HG03571 (cell line): ENCODE measurements around the gene PCSK1.

Source experiments
- ATAC-seq: cut with Tn5 transposase; IDR thresholded peaks from one replicate; pipeline ENCODE4 v1.9.1; 2021; ENCODE audit not compliant: unreplicated experiment

PCSK1 gene

DNA sequence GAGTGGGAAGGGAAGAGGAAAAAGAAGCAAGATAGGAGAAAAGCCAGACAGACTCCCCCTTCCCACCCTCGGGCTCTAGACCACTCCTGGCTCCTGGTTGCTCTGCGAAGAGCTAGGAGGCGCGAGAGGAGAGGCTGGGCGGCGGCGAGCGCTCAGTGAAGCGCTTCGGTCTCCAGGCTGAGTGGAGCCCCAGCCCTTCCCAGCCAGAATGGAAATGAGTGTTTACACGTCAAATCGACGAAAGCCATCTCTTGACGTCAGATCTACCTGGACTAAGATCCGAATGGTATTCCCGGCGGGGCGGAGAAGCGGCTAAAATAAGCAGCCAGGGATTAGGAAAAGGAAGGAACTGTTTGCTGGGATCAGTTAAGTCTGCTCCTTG lies at the start of gene PCSK1:
PCSK1 (minus strand) TSS at position 183 of the 382 bp plus-strand sequence. CDS start 206 bp downstream, outside the sequence.
- no peak for ATAC-seq

- ATAC-seq: no peak
These were observed 48.8 kb upstream of the PCSK1 start for GRCh38 chr5:96481867-96482266.

- ATAC-seq: no peak
These were observed 48.1 kb upstream of the PCSK1 start for GRCh38 chr5:96481009-96481786.

GRCh38 chr5:96478983-96479382 lies 45.9 kb upstream of the PCSK1 start:
- ATAC-seq: no peak

DNA sequence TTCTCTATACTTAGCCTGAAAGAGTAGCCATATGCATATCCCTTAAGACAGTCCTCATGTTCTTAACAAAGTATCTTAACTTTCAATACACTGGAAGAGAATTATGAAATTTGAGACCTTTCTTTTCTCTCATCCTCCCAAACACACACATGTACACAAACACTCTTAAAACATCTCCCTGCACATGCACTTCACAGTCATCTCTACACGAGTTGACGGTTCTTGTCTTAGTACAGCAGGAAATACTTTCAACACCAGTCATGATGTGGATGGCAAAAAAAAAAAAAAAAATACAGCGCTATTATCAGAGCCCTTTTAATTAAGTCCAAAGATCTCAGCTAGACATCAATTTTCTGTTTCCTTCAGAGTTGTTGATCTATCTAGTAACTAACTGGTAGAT lies 43.6 kb upstream of the PCSK1 start:
- no peak for ATAC-seq

GRCh38 chr5:96474073-96474472 lies 41.0 kb upstream of the PCSK1 start:
- ATAC-seq: no peak

DNA sequence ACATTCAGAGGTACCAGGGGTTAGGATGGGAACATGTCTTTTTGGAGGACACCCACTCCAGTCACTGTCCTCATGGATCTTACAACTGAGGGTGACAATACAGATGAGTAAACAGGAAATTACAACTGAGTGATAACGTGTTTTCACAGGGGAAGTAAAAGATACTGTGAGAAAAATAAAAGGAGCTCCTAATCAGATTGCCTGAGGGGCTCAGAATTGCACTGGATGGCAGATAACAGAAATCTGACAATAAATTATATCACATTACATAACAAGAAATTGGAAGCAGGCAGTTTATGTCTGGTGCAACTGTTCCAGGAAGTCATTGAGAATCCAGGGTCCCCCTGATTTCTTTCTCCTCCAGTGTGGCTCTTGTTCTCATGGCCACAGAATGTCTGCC lies 40.1 kb upstream of the PCSK1 start:
- no peak for ATAC-seq

DNA sequence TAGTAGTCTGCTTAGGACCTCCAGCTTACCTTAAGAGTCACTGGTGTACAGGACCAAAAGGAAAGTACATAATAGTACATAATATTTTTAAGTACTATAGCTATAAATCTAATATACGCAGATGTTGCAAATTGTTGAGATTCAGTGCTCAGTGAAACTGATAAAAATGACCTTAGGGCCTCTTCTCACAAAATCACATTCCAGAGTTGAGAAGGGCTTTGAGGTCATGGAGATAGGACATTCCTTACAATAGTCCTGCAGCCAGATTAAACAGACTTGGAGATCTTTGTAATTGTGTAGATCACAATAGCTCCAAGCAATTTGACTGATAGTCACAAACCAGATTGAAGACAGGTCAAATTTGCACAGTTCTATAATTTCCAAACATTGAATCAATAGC lies 37.7 kb upstream of the PCSK1 start:
- ATAC-seq: no peak

DNA sequence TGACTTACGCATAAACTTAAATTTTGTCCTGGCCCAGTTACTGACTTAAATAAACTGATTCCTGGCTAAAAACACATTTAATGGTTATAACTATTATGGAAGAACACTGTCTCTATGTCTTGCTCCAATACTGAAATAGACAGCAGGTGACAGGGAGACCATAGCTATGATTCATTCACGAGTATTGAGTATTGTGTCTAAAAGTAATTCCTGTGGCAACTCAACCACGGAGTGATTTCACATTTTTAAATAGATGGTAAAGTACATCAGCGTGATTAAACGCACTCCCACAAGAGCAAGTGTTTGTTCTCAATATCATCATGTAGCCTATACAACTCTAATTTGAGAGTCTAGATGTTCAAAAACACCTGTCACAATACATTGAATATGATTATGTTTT lies 35.9 kb upstream of the PCSK1 start:
- no peak for ATAC-seq

GRCh38 chr5:96463091-96463490 lies 30.0 kb upstream of the PCSK1 start:
- ATAC-seq: no peak

GRCh38 chr5:96459313-96460121 lies 26.5 kb upstream of the PCSK1 start:
- no peak for ATAC-seq

GRCh38 chr5:96458176-96458575 lies 25.1 kb upstream of the PCSK1 start:
- no peak for ATAC-seq

GRCh38 chr5:96455789-96456188 lies 22.7 kb upstream of the PCSK1 start:
- no peak for ATAC-seq

DNA sequence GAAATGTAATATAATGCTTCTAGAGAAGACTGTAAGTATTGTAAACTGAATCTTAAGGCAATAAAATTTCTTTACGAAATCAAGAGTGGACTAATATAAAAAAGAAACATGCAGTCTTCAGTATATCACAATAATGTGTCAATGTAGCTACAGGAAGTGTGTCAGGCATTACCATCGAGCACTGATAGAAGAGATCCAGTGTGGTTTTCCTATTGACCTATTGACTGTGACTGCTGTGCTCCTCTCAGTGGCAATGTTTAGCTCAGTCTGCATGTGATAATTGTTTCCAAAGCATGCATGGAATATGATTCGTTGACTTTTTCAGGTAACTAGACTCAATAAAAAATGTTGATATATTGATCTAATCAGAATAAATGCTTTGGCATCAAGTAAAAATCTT lies 20.3 kb upstream of the PCSK1 start:
- no peak for ATAC-seq

DNA sequence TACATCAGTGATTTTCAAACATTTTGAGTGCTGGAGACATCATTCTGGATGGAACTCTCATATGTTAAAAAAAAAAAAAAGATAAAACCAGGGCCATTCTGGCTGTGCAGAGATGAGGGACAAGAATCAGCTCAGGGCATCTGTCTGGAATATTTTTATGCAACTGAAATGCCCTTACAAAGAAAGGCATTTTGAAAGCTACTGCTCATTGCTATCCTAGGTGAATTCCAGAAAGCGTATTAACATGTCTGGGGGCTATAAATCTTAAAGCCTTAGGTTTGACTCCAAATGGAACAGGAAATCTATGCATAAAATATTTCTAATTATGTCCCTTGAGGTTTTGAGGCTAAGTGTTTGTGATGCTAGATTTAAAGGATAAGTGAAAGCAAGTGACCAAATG lies 14.9 kb upstream of the PCSK1 start:
- ATAC-seq: no peak

- ATAC-seq: peak; percentile 22
These were observed 7.1 kb upstream of the PCSK1 start for GRCh38 chr5:96440185-96440538.

- ATAC-seq: peak; percentile 92
These were observed 6.6 kb upstream of the PCSK1 start for GRCh38 chr5:96439477-96440184.

- ATAC-seq: peak; percentile 67
These were observed 1.2 kb upstream of the PCSK1 start for GRCh38 chr5:96434201-96434645.

- ATAC-seq: no peak
These were observed 607 bp downstream of the PCSK1 start for GRCh38 chr5:96432216-96433065.

GRCh38 chr5:96431376-96432187 lies 1.5 kb downstream of the PCSK1 start:
- ATAC-seq: no peak
